Chondrocyte (in vitro differentiated cells): ENCODE measurements around the gene ARID3C. TPM values are rescaled to one million over a fixed set of nuclear protein-coding genes. Genes with fewer than 3 reads are reported as not detected.

ENCODE experiments used
- DNase-seq: peaks from one replicate; pipeline ENCODE4 v3.0.0; 2021; ENCODE audit warnings: mixed read lengths, low spot score
- H3K27ac Mint-ChIP-seq: one replicate; pipeline ENCODE4 v1.8.0; 2021; ENCODE audit warnings: mild to moderate bottlenecking, moderate library complexity, mixed read lengths; ENCODE audit not compliant: unreplicated experiment
- H3K27me3 Mint-ChIP-seq: 2 replicates; pipeline ENCODE4 v1.8.0; 2021; ENCODE audit warnings: low read depth, mixed read lengths
- H3K36me3 Mint-ChIP-seq: 2 replicates; pipeline ENCODE4 v1.8.0; 2021; ENCODE audit warnings: low read depth, mixed read lengths
- H3K4me1 Mint-ChIP-seq: 2 replicates; pipeline ENCODE4 v1.8.0; 2021; ENCODE audit warnings: low read depth, mild to moderate bottlenecking, mixed read lengths
- H3K4me3 Mint-ChIP-seq: one replicate; pipeline ENCODE4 v1.8.0; 2021; ENCODE audit warnings: mild to moderate bottlenecking, moderate library complexity, mixed read lengths; ENCODE audit not compliant: unreplicated experiment
- H3K9me3 Mint-ChIP-seq: 2 replicates; pipeline ENCODE4 v1.8.0; 2021; ENCODE audit warnings: low read depth, mixed read lengths
- long read RNA-seq: library from polyadenylated mRNA; stranded (forward); transcript quantifications from one replicate; pipeline ENCODE4 v2.0.0, GENCODE V29; 2021
- total RNA-seq: library from RNA; stranded (reverse); gene quantifications from 3 replicates; pipeline ENCODE4 v1.2.1, GENCODE V29; 2021
- TF ChIP-seq, protein P1 (sequence below): fragments of 200-600 bp; sonication (generic); IDR thresholded peaks from 2 replicates; pipeline ENCODE4 v1.5.0; 2021; ENCODE audit warnings: antibody characterized with exemption, mild to moderate bottlenecking, moderate library complexity

ARID3C gene, protein sequence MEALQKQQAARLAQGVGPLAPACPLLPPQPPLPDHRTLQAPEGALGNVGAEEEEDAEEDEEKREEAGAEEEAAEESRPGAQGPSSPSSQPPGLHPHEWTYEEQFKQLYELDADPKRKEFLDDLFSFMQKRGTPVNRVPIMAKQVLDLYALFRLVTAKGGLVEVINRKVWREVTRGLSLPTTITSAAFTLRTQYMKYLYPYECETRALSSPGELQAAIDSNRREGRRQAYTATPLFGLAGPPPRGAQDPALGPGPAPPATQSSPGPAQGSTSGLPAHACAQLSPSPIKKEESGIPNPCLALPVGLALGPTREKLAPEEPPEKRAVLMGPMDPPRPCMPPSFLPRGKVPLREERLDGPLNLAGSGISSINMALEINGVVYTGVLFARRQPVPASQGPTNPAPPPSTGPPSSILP
- 0.20 TPM in 1 of 3 replicates, not detected in the others for total RNA-seq
- long read RNA-seq = 0 reads

DNA sequence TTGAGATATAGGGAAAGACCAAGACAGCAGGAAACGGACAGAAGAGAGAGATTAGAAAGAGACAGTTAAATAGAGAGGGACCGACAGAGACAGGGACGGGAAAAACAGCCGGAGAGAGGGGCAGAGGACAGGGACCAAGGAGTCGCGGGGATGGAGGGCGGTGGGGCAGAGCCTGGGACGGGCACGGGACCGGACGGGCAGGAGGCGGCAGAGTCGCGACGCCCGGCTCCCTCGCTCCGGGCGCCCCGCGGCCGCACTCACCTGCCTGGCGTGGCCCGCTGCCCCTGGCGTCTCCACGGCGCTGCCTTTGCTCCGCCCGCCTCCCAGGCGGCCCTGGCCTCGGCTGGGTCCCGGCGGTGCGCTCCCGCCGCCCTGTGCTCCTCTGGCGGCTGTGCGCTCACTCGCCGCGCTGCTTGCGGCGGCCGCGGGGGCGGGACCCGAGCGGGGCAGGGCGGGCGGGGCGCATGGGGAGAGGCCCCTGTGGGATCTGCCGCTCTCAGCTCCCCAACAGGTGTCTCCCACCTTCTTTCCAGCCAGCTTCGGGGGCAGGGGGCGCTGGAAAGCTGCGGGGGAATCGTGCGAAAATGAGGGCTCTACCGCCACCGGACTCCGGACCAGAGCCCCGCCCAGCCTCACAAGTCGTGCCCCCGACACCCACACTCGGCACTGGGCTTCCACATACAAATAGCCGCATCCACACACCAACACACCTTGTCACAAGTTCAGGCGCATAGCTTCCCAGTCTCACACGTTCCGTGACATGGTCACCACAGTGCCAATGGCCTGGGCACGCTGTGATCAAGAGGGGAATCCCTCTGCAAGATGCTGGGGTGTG lies at the start of gene ARID3C:
Gene ARID3C (minus strand): TSS at position 411 of the 835 bp plus-strand sequence. CDS start 1,052 bp downstream, outside the sequence.
- DNase-seq = no peak
- TF ChIP-seq, protein P1, sequence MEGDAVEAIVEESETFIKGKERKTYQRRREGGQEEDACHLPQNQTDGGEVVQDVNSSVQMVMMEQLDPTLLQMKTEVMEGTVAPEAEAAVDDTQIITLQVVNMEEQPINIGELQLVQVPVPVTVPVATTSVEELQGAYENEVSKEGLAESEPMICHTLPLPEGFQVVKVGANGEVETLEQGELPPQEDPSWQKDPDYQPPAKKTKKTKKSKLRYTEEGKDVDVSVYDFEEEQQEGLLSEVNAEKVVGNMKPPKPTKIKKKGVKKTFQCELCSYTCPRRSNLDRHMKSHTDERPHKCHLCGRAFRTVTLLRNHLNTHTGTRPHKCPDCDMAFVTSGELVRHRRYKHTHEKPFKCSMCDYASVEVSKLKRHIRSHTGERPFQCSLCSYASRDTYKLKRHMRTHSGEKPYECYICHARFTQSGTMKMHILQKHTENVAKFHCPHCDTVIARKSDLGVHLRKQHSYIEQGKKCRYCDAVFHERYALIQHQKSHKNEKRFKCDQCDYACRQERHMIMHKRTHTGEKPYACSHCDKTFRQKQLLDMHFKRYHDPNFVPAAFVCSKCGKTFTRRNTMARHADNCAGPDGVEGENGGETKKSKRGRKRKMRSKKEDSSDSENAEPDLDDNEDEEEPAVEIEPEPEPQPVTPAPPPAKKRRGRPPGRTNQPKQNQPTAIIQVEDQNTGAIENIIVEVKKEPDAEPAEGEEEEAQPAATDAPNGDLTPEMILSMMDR = no peak
- H3K27ac Mint-ChIP-seq = peak within 1 kb of the TSS; percentile 19
- H3K9me3 Mint-ChIP-seq = no peaks in the 10 kb centered on the region
- peak within 1 kb of the TSS; percentile 64 for H3K4me3 Mint-ChIP-seq
- H3K27me3 Mint-ChIP-seq = peaks cover 55% of the 10 kb centered on the region
- H3K4me1 Mint-ChIP-seq = peaks cover 12% of the 10 kb centered on the region
- H3K36me3 Mint-ChIP-seq = no peaks in the 10 kb centered on the region

DNA sequence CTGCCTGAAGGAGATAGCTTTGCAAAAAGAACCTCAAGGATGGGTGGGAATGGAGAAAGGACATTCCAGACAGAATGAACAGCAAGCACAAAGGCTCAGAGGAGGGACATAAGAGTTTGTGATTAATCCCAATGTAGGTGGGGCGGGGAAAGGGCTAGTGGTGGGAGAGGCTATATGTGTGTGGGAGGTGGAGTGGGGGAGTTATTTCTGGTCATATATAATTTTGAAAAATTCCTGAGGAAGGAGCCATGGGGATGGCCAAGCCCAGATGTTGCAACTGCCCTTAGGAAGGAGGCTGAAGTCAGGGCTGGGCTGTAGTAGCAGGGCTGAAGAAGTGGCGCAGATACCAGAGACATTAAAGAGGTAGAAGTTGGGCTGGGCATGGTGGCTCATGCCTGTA lies 47.0 kb upstream of the ARID3C start:
- TF ChIP-seq, protein P1 = no peak
- Mint-ChIP-seq H3K9me3 (peaks cover 2% of the 10 kb centered on the region), H3K36me3 (peaks cover 2% of the 10 kb centered on the region), H3K4me3 (no peak overlapping the region), H3K27me3 (no peaks in the 10 kb centered on the region), H3K4me1 (no peaks in the 10 kb centered on the region), H3K27ac (no peak overlapping the region)
- no peak for DNase-seq

DNA sequence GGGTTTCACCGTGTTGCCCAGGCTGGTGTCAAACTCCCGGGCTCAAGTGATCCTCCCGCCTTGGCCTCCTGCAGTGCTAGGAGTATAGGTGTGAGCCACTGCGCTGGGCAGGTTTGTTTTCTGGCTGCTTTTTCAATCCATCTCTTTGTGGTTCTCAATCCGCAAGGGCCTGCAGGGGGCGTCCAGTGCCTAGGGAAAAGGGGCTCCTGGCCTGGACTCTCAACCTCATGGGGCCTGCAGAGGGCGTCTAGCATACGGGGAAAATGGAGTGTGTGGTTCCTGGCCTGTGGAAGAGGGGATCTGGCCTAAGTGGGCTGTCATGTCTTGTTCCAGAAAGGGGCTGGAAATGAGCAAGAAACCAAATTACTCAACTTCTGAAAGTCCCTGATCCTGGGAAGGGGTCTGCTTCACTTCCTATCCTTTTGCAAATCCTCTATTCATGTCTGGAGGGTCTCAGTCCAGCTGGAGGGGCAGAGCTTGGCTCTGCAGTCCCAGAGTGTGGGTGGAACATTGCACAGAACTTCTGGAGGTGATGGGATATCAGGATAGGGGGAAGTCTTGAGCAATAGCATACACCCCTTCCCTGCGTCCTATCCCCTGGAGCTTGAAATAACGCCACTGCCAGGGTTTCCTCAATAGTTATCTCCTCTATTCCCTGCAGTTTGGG lies 46.3 kb upstream of the ARID3C start:
- Mint-ChIP-seq H3K4me1 (no peaks in the 10 kb centered on the region), H3K9me3 (peaks cover 2% of the 10 kb centered on the region), H3K27ac (no peak overlapping the region), H3K36me3 (no peaks in the 10 kb centered on the region), H3K27me3 (no peaks in the 10 kb centered on the region), H3K4me3 (no peak overlapping the region)
- no peak for DNase-seq
- TF ChIP-seq, protein P1 = peak; percentile 76

DNA sequence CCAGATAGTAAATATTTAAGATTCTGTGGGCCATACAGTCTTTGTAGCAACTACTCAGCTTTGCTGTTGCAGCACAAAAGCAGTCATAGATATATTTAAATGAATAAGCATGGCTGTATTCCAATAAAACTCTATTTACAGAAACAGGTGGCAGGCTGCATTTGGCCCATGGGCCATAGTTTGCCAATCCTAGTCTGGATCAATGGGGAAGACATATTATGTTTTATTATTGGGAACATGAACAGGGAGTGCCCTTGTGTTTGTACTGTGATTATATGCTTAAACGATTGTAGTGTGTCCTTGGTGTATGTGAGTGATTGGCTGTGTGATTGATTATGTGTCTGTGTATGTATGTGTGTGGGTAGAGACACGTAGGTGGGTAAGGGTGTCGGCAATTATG lies 45.6 kb upstream of the ARID3C start:
- DNase-seq = no peak
- Mint-ChIP-seq H3K27me3 (no peaks in the 10 kb centered on the region), H3K4me3 (no peak overlapping the region), H3K27ac (no peak overlapping the region), H3K4me1 (no peaks in the 10 kb centered on the region), H3K36me3 (no peaks in the 10 kb centered on the region), H3K9me3 (peaks cover 2% of the 10 kb centered on the region)
- TF ChIP-seq, protein P1 = no peak

DNA sequence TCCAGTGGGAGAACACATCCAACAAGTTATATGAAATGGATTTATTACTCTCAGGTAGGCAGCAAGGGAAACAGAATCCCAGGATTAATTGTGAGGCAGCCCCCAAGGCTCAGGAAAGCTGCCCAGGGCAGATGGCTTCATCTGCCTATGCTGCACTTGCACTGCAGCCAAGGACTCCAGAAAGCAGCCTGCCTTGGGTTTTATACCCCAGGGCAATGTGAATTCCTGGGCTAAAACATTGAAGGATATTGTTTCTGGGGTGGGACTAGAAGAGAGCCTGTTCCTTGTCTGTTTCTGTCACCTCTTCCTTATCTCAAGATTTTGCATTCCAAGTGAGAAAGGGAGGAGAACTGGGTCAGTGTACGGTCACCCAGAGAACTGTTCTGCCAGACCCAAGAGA lies 42.4 kb upstream of the ARID3C start:
- no peak for DNase-seq
- H3K4me3 Mint-ChIP-seq = no peak overlapping the region
- H3K4me1 Mint-ChIP-seq = peaks cover 8% of the 10 kb centered on the region
- H3K27me3 Mint-ChIP-seq = no peaks in the 10 kb centered on the region
- TF ChIP-seq, protein P1 = no peak
- no peak overlapping the region for H3K27ac Mint-ChIP-seq
- H3K9me3 Mint-ChIP-seq = peaks cover 2% of the 10 kb centered on the region
- peaks cover 2% of the 10 kb centered on the region for H3K36me3 Mint-ChIP-seq
